HCEC 1CT (cell line): Measurements from ENCODE around the gene USO1.
"Not testable (repeated sequence)": the region's sequence is repeated elsewhere in the genome, so short reads cannot be mapped to it uniquely, and the experiment has no call there.

Experiments
- DNase-seq: peaks from one replicate; pipeline ENCODE4 v3.0.0-alpha.2; 2017

USO1 gene, protein sequence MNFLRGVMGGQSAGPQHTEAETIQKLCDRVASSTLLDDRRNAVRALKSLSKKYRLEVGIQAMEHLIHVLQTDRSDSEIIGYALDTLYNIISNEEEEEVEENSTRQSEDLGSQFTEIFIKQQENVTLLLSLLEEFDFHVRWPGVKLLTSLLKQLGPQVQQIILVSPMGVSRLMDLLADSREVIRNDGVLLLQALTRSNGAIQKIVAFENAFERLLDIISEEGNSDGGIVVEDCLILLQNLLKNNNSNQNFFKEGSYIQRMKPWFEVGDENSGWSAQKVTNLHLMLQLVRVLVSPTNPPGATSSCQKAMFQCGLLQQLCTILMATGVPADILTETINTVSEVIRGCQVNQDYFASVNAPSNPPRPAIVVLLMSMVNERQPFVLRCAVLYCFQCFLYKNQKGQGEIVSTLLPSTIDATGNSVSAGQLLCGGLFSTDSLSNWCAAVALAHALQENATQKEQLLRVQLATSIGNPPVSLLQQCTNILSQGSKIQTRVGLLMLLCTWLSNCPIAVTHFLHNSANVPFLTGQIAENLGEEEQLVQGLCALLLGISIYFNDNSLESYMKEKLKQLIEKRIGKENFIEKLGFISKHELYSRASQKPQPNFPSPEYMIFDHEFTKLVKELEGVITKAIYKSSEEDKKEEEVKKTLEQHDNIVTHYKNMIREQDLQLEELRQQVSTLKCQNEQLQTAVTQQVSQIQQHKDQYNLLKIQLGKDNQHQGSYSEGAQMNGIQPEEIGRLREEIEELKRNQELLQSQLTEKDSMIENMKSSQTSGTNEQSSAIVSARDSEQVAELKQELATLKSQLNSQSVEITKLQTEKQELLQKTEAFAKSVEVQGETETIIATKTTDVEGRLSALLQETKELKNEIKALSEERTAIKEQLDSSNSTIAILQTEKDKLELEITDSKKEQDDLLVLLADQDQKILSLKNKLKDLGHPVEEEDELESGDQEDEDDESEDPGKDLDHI

DNA sequence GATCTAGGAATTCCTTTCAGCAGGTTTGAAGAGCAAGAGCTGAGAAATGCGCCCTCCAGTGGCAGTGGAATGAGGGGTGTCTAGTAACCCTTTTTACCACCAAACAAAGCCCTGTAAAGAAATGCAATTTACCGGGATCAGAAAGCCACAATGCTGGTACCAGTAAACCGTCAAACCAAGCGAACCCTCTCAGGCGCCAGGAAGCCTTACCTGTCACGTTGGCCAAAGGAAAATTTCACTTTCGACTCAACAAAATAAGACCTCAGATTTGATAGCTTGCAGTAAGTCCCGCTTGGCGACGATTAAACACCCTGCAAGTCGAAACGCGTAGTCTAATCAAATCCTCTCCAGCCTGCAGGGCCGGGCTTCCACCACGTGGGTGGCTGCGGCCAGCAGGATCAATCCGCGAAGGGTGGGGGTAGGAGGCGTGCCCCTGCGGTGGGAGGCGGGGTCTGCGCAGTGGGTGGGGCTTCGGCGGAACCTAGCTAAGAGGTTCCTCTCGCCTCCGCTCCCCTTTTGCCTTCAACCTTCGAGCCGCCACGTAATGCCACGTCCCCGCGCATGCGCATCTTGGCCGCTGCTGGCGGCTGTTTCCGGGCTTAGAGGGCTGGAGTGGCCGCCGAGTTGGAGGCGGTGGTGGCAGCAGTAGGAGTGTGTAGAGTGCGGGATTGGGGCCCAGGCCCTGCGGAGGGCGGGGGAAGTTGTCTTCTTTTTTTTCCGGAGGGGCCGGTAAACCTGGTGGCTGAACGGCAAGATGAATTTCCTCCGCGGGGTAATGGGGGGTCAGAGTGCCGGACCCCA lies at the start of gene USO1:
TSS of gene USO1 (plus strand) at position 512 of the 801 bp plus-strand sequence. CDS start at position 755, 243 bp downstream.
- peak; percentile 93 for DNase-seq

- DNase-seq = no peak
Measured at GRCh38 chr4:75675004-75675531, 49.3 kb upstream of the USO1 start.

DNA sequence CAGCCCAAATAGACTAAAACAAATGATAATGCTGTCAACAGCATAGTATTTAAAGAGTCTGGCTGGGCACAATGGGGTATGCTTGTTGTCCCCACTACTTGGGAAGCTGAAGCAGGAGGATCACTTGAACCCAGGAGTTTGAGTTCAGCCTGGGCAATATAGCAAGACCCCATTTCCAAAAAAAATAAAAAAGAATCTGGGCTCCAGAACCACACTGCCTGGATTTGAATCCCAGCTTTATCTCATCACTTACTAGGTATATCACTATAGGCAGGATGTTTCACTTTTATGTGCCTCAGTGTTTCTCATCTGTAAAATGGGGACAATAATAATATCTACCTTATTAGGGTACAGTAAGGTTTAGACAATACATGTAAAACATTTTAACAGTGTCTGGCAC lies 45.9 kb upstream of the USO1 start:
- no peak for DNase-seq

GRCh38 chr4:75678965-75679364 lies 45.4 kb upstream of the USO1 start:
- no peak for DNase-seq

- no peak for DNase-seq
Measured at GRCh38 chr4:75679876-75680575, 44.4 kb upstream of the USO1 start.

- DNase-seq = no peak
Measured at GRCh38 chr4:75683482-75684155, 40.8 kb upstream of the USO1 start.

DNA sequence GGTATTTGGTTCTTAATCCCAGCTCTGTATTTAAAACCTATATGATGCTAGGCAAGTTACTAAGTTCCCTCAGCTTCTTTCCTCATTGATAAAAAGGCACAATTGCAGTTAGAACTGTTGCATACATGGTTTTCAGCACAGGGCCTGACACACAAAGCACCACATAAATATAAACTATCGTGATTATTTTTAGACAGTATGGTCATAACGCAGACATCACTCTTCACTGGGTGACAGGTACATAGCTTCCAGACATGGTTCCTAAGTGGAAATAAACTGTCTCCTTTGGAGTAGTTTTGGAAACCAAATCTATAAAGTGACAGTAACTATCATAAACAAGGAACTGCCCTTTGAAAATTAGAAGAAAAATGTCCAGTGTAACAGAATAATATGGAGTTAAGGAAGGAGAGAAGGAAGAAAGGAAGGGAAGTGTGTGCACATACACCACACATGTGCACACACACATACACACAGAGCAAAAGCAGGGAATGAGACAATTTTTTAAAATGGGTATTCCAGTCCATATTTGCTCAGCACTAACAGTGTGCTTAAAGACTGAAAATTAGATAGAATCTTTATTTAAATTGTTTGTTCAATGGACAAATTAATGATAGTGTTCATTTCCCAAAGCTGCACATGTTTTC lies 38.7 kb upstream of the USO1 start:
- DNase-seq = no peak

- no peak for DNase-seq
Measured at GRCh38 chr4:75686346-75686745, 38.0 kb upstream of the USO1 start.

GRCh38 chr4:75687125-75687524 lies 37.3 kb upstream of the USO1 start:
- DNase-seq = not testable (repeated sequence)

DNA sequence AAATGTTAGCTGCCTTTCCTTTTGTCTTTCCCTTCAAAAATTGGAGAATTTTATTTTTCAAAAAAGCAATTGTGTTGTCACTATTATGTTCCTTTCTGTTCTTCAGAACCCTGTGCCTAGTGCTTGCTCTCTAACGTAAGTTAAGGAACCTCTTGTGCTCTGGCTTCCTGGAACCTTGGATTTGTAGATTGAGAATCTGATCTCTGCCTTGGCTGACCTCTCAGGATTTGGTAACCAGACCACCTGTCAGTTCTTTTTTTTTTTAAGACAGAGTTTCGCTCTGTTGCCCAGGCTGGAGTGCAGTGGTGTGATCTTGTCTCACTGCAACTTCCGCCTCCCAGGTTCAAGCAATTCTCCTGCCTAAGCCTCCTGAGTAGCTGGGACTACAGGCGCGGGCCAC lies 32.3 kb upstream of the USO1 start:
- not testable (repeated sequence) for DNase-seq

DNA sequence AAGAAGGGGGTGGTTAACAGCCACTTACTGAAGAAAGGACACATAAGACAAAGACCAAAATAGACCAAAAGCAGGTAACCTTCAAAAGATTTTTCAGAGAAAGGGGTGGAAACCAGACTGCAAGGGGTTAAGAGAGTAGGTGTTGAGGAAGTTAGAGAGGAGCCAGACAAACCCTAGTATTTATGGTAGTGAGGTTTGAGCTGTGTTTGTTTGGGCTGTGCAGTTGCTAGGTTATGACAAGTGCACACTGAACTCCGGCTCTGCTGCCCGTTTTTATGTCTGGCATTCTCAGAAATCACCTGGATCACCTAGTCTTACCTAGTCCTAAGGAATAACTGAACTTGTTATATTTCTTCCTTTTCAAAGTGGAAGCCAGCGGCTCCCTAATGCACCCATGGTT lies 28.3 kb upstream of the USO1 start:
- no peak for DNase-seq

- DNase-seq = no peak
Measured at GRCh38 chr4:75696581-75696980, 27.8 kb upstream of the USO1 start.

GRCh38 chr4:75698162-75698962 lies 26.0 kb upstream of the USO1 start:
- no peak for DNase-seq

- DNase-seq = no peak
Measured at GRCh38 chr4:75698963-75699228, 25.5 kb upstream of the USO1 start.

- no peak for DNase-seq
Measured at GRCh38 chr4:75699299-75699698, 25.1 kb upstream of the USO1 start.

- no peak for DNase-seq
Measured at GRCh38 chr4:75702919-75703411, 21.4 kb upstream of the USO1 start.

DNA sequence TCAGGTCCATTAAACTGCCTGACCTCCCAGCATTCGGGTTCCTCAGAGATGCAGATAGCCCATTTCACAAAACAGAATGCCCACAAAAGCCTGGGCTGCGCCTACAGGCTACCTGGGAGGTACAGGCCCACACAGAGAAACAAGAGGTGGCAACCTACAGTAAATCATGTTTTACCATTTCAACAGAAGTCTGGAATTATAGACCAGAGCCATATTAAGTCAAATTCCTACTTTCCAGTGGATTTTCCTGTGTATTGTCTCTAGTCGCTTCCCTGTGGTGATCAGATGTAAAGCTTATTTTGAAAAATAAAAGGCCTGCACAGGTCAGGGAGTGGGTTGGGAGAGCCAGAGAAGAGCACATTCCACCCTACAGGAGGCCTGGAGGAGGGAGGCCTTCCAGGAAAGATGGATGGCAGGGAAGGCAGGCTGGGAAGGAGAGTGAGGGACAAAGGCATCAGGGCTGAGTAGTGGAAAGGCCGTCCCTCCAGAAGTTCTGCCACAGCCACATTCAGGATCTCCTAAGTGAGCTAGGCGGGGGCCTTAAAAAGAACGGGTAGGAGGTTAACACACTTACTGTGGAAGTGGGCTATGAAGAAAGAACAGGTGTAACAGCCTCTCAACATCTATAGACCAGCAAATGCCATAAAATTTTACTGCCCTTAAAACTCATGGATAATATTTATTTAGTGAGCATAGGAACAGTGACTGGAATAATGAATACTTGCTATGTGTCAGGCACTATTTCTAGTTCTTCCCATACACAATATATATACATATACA lies 19.0 kb upstream of the USO1 start:
- DNase-seq = no peak

- no peak for DNase-seq
Measured at GRCh38 chr4:75708218-75708691, 16.1 kb upstream of the USO1 start.

DNA sequence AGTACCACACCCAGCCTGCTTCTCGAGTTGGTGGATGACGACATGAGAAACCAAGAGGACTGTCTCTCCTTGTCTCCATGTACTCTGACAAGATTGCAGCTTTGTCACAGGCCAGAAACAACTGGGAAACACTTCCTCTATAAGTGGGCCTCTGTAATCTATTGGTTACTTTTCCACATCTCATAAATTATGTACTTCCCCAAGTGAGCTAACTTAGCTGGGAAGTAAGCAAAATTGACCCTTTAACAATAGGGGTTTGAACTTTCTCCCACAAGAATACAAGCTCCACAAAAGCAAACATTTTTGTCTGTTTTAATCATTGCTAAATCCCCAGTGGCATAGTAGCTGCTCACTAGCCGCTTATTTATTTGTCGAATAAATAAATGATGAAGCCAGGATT lies 14.1 kb upstream of the USO1 start:
- no peak for DNase-seq
